Right lobe of liver (tissue), 6 donors: ENCODE measurements around the gene C19orf12. TPM values are rescaled to one million over a fixed set of nuclear protein-coding genes. Genes with fewer than 3 reads are reported as not detected.

Source experiments
- ATAC-seq, 4 donors: fragments of 200-7000 bp; cut with Tn5 transposase; one replicate each; pipeline ENCODE4 v1.9.1; 2020; ENCODE audit warnings: mild to moderate bottlenecking in 4 of 4, moderate library complexity in 4 of 4
- DNase-seq, 3 donors: peaks; one replicate each; pipeline ENCODE4 v3.0.0-alpha.2; 2020
- H3K27ac ChIP-seq, 3 donors: fragments of 200-600 bp; one replicate each; pipeline ENCODE4 v1.8.0; 2022
- H3K27me3 ChIP-seq, 2 donors: fragments of 200-600 bp; one replicate each; pipeline ENCODE4 v1.8.0; 2022
- H3K36me3 ChIP-seq, 4 donors: fragments of 200-600 bp; sonication (generic) in 1 of 4; one replicate each; pipeline versions ENCODE4 v1.5.1 to v1.8.0; 2017 to 2022; ENCODE audit warnings: control low read depth in 1 of 4
- H3K4me1 ChIP-seq, 4 donors: fragments of 200-600 bp; sonication (generic) in 1 of 4; one replicate each; pipeline versions ENCODE4 v1.5.1 to v1.8.0; 2017 to 2022; ENCODE audit warnings: control low read depth in 1 of 4
- H3K4me3 ChIP-seq, 3 donors: fragments of 200-600 bp; one replicate each; pipeline ENCODE4 v1.8.0; 2022
- H3K9me3 ChIP-seq, 4 donors: fragments of 200-600 bp; sonication (generic) in 1 of 4; one replicate each; pipeline versions ENCODE4 v1.5.1 to v1.8.0; 2017 to 2022; ENCODE audit warnings: control low read depth in 1 of 4
- CTCF ChIP-seq, 4 donors: fragments of 200-600 bp in 3 of 4; fragments of 450-650 bp in 1 of 4; IDR thresholded peaks; one replicate each; pipeline versions ENCODE4 v1.5.1 to v1.8.0; 2016 to 2022; ENCODE audit warnings: antibody characterized with exemption in 4 of 4, mild to moderate bottlenecking in 2 of 4
- POLR2A ChIP-seq: fragments of 450-650 bp; IDR thresholded peaks from one replicate; pipeline ENCODE4 v1.6.1; 2017; ENCODE audit warnings: antibody characterized with exemption, mild to moderate bottlenecking
- WGBS: methylation state at CpG from one replicate; pipeline ENCODE4 v1.1.6; 2018; ENCODE audit warnings: low coverage, low lambda C conversion rate; ENCODE audit not compliant: insufficient coverage; ENCODE audit errors: missing lambda C conversion rate; 5-methylcytosine and 5-hydroxymethylcytosine counted together
- intact Hi-C, 2 donors: fragments of 100-400 bp; cut with DNase I; formaldehyde crosslinking; loops; one replicate each; pipeline versions ENCODE4 v1.11.2 to v1.14.1; 2022
- total RNA-seq, 6 experiments: library from RNA; depleted of rRNA in 2 of 6; stranded (reverse); fragments of >200 nt in 2 of 6; fragmentation: NEBNext Ultra II Directional in 3 of 6; extraction: Animal tissue kit (Norgen Biotek cat#: 25700) in 3 of 6; gene quantifications; one replicate each; pipeline versions ENCODE4 v1.1.0 to v1.2.4, GENCODE V29; 2016 to 2023
- donor health status: DM: no; HTN: yes; CAD: no.
- donor health status: DM: no; HTN: no; CAD: no.
- donor health status: DM: no; HTN: no; CAD: no.
- donor health status: DM: no; HTN: yes; CAD: no.
- donor health status: DM: no; HTN: yes; CAD: no.

C19orf12 gene
- total RNA-seq, 6 experiments from 2014 or later = 35.2 to 62.8 (median 52.4) TPM

GRCh38 chr19:29731331-29731850 is 16.3 kb upstream of the C19orf12 start:
- H3K9me3 ChIP-seq = no peaks in the 10 kb centered on the region
- H3K36me3 ChIP-seq = no peaks in the 10 kb centered on the region
- H3K27ac ChIP-seq = no peak overlapping the region
- H3K4me3 ChIP-seq = no peak overlapping the region
- intact Hi-C loops = no loop called here
- TF ChIP-seq CTCF (IDR thresholded peaks at IDR 0.05) = no peak
- no peak for TF ChIP-seq POLR2A
- DNase-seq = no peak
- no peaks in the 10 kb centered on the region for H3K27me3 ChIP-seq
- 86% methylated on average over 4 of the region's 13 CpGs for WGBS
- no peaks in the 10 kb centered on the region for H3K4me1 ChIP-seq
- ATAC-seq = no peak

GRCh38 chr19:29727906-29728305 is 12.8 kb upstream of the C19orf12 start:
- 67% methylated on average over 4 of the region's 6 CpGs for WGBS
- no peak for TF ChIP-seq POLR2A
- no peak for TF ChIP-seq CTCF (IDR thresholded peaks at IDR 0.05)
- intact Hi-C loops = no loop called here
- Histone ChIP-seq H3K4me3 (no peak overlapping the region), H3K4me1 (no peaks in the 10 kb centered on the region), H3K27ac (no peak overlapping the region), H3K36me3 (no peaks in the 10 kb centered on the region), H3K9me3 (no peaks in the 10 kb centered on the region), H3K27me3 (peaks cover 0 to 7% of the 10 kb centered on the region in 2 donors)
- ATAC-seq (no peak), DNase-seq (no peak)

- TF ChIP-seq CTCF (IDR thresholded peaks at IDR 0.05) = no peak
- TF ChIP-seq POLR2A = no peak
- Histone ChIP-seq H3K9me3 (no peaks in the 10 kb centered on the region), H3K27ac (no peak overlapping the region), H3K4me1 (no peaks in the 10 kb centered on the region), H3K27me3 (peaks cover 0 to 7% of the 10 kb centered on the region in 2 donors), H3K36me3 (no peaks in the 10 kb centered on the region), H3K4me3 (no peak overlapping the region)
- ATAC-seq (no peak), DNase-seq (no peak)
- 53% methylated on average over 12 of the region's 14 CpGs for WGBS
- intact Hi-C loops = no loop called here
These were observed 9.7 kb upstream of the C19orf12 start for GRCh38 chr19:29724746-29725145.

GRCh38 chr19:29724102-29724641 is 9.1 kb upstream of the C19orf12 start:
- WGBS = 17% methylated on average over 17 of the region's 39 CpGs
- H3K36me3 ChIP-seq = no peaks in the 10 kb centered on the region
- H3K4me3 ChIP-seq = no peak overlapping the region
- TF ChIP-seq POLR2A (no peak), CTCF (IDR thresholded peaks at IDR 0.05) (no peak)
- no peaks in the 10 kb centered on the region for H3K4me1 ChIP-seq
- intact Hi-C loops = no loop called here
- peak in 1 of 4 donors; percentile 9 for ATAC-seq
- no peaks in the 10 kb centered on the region for H3K9me3 ChIP-seq
- DNase-seq = no peak
- H3K27ac ChIP-seq = no peak overlapping the region
- peaks cover 0 to 7% of the 10 kb centered on the region in 2 donors for H3K27me3 ChIP-seq
